Panc1 (cell line): Measurements from ENCODE around the gene CELF2. TPM values are rescaled to one million over a fixed set of nuclear protein-coding genes. Genes with fewer than 3 reads are reported as not detected.

Experiments used
- ATAC-seq: fragments of 200-7000 bp; cut with Tn5 transposase; 2 replicates; pipeline ENCODE4 v1.9.1; 2020; ENCODE audit warnings: mild to moderate bottlenecking, moderate library complexity
- BruUV-seq: library from RNA; stranded (reverse); fragments of 400-500 nt; replicated peaks from 2 replicates; lab custom pipeline; 2021; lab: Mats Ljungman, UMichigan
- CTCF ChIA-PET: fragments of 300-600 bp; sonication (Branson Sonifier 250); formaldehyde crosslinking; loops from one replicate; lab custom pipeline; 2022; ENCODE audit warnings: antibody characterized with exemption; lab: Charles Lee
- POLR2A ChIA-PET: fragments of 300-600 bp; sonication (Branson Sonifier 250); formaldehyde crosslinking; loops from one replicate; lab custom pipeline; 2022; ENCODE audit warnings: antibody characterized with exemption; lab: Charles Lee
- DNase-seq: peaks from one replicate; pipeline ENCODE4 v3.0.0-alpha.2; 2010; ENCODE audit warnings: low read depth, low spot score
- H3K27ac ChIP-seq: 2 replicates; pipeline ENCODE4 v1.5.1; 2011; ENCODE audit warnings: mild to moderate bottlenecking, low read length, inconsistent platforms
- H3K27me3 ChIP-seq: fragments of 200-500 bp; sonication (Bioruptor generic); 2 replicates; pipeline ENCODE4 v1.6.0; 2014; ENCODE audit warnings: low read length, inconsistent platforms; ENCODE audit not compliant: control insufficient read depth, insufficient read depth
- H3K36me3 ChIP-seq: fragments of 200-500 bp; sonication (Bioruptor generic); 2 replicates; pipeline ENCODE4 v1.5.1; 2014; ENCODE audit warnings: inconsistent platforms, mild to moderate bottlenecking, low read length, moderate library complexity; ENCODE audit not compliant: control insufficient read depth, insufficient read depth
- H3K4me1 ChIP-seq: 2 replicates; pipeline ENCODE4 v1.5.1; 2011; ENCODE audit warnings: inconsistent platforms, mild to moderate bottlenecking, low read length, moderate library complexity; ENCODE audit not compliant: control insufficient read depth, insufficient read depth
- H3K4me3 ChIP-seq, 2 experiments: 2 replicates each; pipeline ENCODE4 v1.5.1; 2011 to 2012; ENCODE audit warnings: low read depth in 2 of 2, low read length in 2 of 2, mild to moderate bottlenecking in 2 of 2, inconsistent platforms in 1 of 2, moderate library complexity in 1 of 2
- H3K9me3 ChIP-seq: fragments of 200-500 bp; sonication (Bioruptor generic); 2 replicates; pipeline ENCODE4 v1.5.1; 2014; ENCODE audit warnings: low read depth, mild to moderate bottlenecking, inconsistent platforms, low read length, moderate library complexity; ENCODE audit not compliant: control insufficient read depth, insufficient read depth
- CTCF ChIP-seq: fragments of 450-650 bp; IDR thresholded peaks from 2 replicates; pipeline ENCODE4 v1.5.1; 2017; ENCODE audit warnings: mild to moderate bottlenecking
- POLR2AphosphoS5 ChIP-seq: IDR thresholded peaks from 2 replicates; pipeline ENCODE4 v1.6.1; 2012; ENCODE audit warnings: mild to moderate bottlenecking, low read depth, low read length, moderate library complexity
- SIN3A ChIP-seq: IDR thresholded peaks from 2 replicates; pipeline ENCODE4 v1.6.1; 2012; ENCODE audit warnings: low read depth, mild to moderate bottlenecking, low read length, moderate library complexity, borderline replicate concordance; ENCODE audit not compliant: insufficient read depth
- TCF7L2 ChIP-seq: IDR thresholded peaks from 2 replicates; pipeline ENCODE4 v1.6.1; 2011; ENCODE audit warnings: mild to moderate bottlenecking, low read depth, low read length, inconsistent platforms
- in situ Hi-C: cut with HindIII; loops from 2 replicates; pipeline ENCODE4 v1.10.0; 2016; ENCODE audit warnings: low sequenced_read_pairs, low pct_unique_long_range_greater_than_20kb
- intact Hi-C: fragments of 100-400 bp; cut with micrococcal nuclease; formaldehyde crosslinking; loops from one replicate; pipeline ENCODE4 v1.10.0; 2022; ENCODE audit not compliant: unreplicated experiment
- total RNA-seq: library from RNA; stranded (reverse); gene quantifications from one replicate; pipeline ENCODE4 v1.2.1, GENCODE V29; 2021; ENCODE audit not compliant: unreplicated experiment
- TF ChIP-seq, protein P1 (sequence below), 2 experiments: IDR thresholded peaks; 2 replicates each; pipeline ENCODE4 v1.6.1; 2011 to 2012; ENCODE audit warnings: low read depth in 2 of 2, control low read depth in 1 of 2, low read length in 1 of 2, mild to moderate bottlenecking in 1 of 2, moderate library complexity in 1 of 2; ENCODE audit not compliant: insufficient read depth in 1 of 2

CELF2 gene
- total RNA-seq, 1 experiment from 2014 or later, result 0.44 TPM

DNA sequence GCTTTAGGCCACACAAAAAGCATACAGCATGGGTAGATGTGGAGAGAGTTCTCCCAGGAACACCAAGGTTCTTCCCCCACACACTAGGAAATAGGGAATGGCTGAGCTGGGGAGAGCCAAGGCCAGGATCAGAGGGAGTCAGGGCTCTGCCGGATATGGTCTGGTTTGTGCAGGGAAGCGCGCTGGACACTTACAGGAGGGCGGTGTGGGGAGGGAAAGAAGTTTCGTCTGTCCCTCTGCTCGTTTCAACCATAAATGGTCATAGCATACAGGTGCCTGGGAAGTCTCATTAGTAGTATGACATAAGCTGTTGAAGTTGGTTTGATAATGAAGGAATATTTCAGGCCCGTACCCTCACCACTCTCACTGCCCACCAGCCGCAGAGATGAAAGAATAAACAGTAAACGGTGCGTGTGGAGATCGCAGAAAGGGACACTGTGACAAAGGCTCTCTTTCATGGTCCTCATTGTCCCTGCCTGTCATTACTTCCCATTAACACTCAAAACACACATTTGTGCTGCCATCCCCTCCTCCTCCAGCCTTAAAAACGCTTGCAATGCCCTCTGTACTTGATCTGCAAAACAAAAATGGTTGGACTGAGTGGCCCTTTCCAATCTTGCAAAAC lies 207.2 kb downstream of the CELF2 start:
- intact Hi-C loops (no loop called here), in situ Hi-C loops (no loop called here)
- Histone ChIP-seq H3K4me1 (no peaks in the 10 kb centered on the region), H3K27me3 (no peaks in the 10 kb centered on the region; the same call in 1 of the 2 replicates), H3K4me3 (no peak overlapping the region), H3K27ac (no peak overlapping the region), H3K36me3 (no peaks in the 10 kb centered on the region), H3K9me3 (no peaks in the 10 kb centered on the region)
- ChIA-PET CTCF (no interaction called here), POLR2A (no interaction called here)
- TF ChIP-seq CTCF (no peak), POLR2AphosphoS5 (no peak), TCF7L2 (no peak), SIN3A (no peak)
- TF ChIP-seq, protein P1, sequence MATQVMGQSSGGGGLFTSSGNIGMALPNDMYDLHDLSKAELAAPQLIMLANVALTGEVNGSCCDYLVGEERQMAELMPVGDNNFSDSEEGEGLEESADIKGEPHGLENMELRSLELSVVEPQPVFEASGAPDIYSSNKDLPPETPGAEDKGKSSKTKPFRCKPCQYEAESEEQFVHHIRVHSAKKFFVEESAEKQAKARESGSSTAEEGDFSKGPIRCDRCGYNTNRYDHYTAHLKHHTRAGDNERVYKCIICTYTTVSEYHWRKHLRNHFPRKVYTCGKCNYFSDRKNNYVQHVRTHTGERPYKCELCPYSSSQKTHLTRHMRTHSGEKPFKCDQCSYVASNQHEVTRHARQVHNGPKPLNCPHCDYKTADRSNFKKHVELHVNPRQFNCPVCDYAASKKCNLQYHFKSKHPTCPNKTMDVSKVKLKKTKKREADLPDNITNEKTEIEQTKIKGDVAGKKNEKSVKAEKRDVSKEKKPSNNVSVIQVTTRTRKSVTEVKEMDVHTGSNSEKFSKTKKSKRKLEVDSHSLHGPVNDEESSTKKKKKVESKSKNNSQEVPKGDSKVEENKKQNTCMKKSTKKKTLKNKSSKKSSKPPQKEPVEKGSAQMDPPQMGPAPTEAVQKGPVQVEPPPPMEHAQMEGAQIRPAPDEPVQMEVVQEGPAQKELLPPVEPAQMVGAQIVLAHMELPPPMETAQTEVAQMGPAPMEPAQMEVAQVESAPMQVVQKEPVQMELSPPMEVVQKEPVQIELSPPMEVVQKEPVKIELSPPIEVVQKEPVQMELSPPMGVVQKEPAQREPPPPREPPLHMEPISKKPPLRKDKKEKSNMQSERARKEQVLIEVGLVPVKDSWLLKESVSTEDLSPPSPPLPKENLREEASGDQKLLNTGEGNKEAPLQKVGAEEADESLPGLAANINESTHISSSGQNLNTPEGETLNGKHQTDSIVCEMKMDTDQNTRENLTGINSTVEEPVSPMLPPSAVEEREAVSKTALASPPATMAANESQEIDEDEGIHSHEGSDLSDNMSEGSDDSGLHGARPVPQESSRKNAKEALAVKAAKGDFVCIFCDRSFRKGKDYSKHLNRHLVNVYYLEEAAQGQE (IDR thresholded peaks at IDR 0.05; ENCODE audit: insufficient read depth in 1 of 2, low read depth in 2 of 2, low read length in 1 of 2), result no peak
- ATAC-seq (no peak), DNase-seq (no peak)
- BruUV-seq, result no TSS peak

- Histone ChIP-seq H3K27ac (no peak overlapping the region), H3K4me1 (no peaks in the 10 kb centered on the region), H3K27me3 (no peaks in the 10 kb centered on the region; the same call in 1 of the 2 replicates), H3K36me3 (no peaks in the 10 kb centered on the region), H3K9me3 (no peaks in the 10 kb centered on the region), H3K4me3 (no peak overlapping the region)
- CTCF ChIA-PET, result no interaction called here
- BruUV-seq, result no TSS peak
- POLR2A ChIA-PET, result no interaction called here
- DNase-seq (no peak), ATAC-seq (no peak)
- in situ Hi-C loops, result no loop called here
- no peak for TF ChIP-seq CTCF
- no peak for TF ChIP-seq SIN3A
- no peak for TF ChIP-seq TCF7L2
- TF ChIP-seq POLR2AphosphoS5, result no peak
- TF ChIP-seq, protein P1 (IDR thresholded peaks at IDR 0.05; ENCODE audit: insufficient read depth in 1 of 2, low read depth in 2 of 2, low read length in 1 of 2), result no peak
- intact Hi-C loops, result no loop called here
Observed at GRCh38 chr10:11225935-11226334, 208.3 kb downstream of the CELF2 start.
